Adipocyte (in vitro differentiated cells): ENCODE data around the gene SAMM50.
"Not testable (repeated sequence)": the region's sequence is repeated elsewhere in the genome, so short reads cannot be mapped to it uniquely, and the experiment has no call there.

Experiments
- DNase-seq: peaks from one replicate; pipeline ENCODE4 v3.0.0-alpha.2; 2015; ENCODE audit warnings: low read depth
- H3K27me3 ChIP-seq: replicated peaks from 2 replicates; pipeline ENCODE4 v1.7.0; 2013; ENCODE audit warnings: mild to moderate bottlenecking, low read length, moderate library complexity; ENCODE audit not compliant: control insufficient read depth, insufficient read depth
- H3K36me3 ChIP-seq: 2 replicates; pipeline ENCODE4 v1.7.0; 2013; ENCODE audit warnings: low read length, mild to moderate bottlenecking, moderate library complexity; ENCODE audit not compliant: control insufficient read depth, insufficient read depth, severe bottlenecking
- H3K4me1 ChIP-seq: 2 replicates; pipeline ENCODE4 v1.7.0; 2013; ENCODE audit warnings: mild to moderate bottlenecking, low read length, moderate library complexity; ENCODE audit not compliant: control insufficient read depth, insufficient read depth
- H3K4me3 ChIP-seq: 2 replicates; pipeline ENCODE4 v1.7.0; 2013; ENCODE audit warnings: mild to moderate bottlenecking, low read length, moderate library complexity
- H3K9ac ChIP-seq: 2 replicates; pipeline ENCODE4 v1.7.0; 2013; ENCODE audit warnings: mild to moderate bottlenecking, low read length, moderate library complexity
- H3K9me3 ChIP-seq: 2 replicates; pipeline ENCODE4 v1.7.0; 2013; ENCODE audit warnings: mild to moderate bottlenecking, low read length, moderate library complexity; ENCODE audit not compliant: control insufficient read depth

Gene SAMM50

GRCh38 chr22:44004104-44004460, 48.8 kb downstream of the SAMM50 start:
- DNase-seq: no peak
- Histone ChIP-seq H3K9me3 (no peaks in the 10 kb centered on the region), H3K4me1 (no peaks in the 10 kb centered on the region), H3K27me3 (no peaks in the 10 kb centered on the region), H3K9ac (no peak overlapping the region), H3K36me3 (peaks cover 14% of the 10 kb centered on the region), H3K4me3 (no peak overlapping the region)

DNA sequence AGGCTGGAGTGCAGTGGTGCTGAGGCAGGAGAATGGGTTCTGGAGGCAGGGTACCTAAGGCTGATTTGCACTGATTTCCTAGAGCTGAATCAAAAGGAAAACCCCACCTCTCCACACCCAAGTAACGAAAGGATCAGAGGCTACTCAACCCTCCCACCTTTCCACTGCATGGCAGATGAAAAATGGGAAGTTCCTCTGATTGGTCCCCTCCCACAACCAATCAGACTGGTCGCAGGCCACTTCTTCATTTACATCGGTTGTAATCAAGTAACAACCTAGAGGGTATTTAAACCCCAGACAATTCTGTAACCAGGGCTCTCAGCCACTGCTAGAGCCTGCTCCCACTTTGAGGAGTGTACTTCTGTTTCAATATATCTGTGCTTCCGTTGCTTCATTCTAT, 50.3 kb downstream of the SAMM50 start:
- H3K9me3 ChIP-seq: no peaks in the 10 kb centered on the region
- H3K9ac ChIP-seq: no peak overlapping the region
- no peak overlapping the region for H3K4me3 ChIP-seq
- no peaks in the 10 kb centered on the region for H3K27me3 ChIP-seq
- no peak for DNase-seq
- peaks cover 8% of the 10 kb centered on the region for H3K36me3 ChIP-seq
- H3K4me1 ChIP-seq: peaks cover 6% of the 10 kb centered on the region

DNA sequence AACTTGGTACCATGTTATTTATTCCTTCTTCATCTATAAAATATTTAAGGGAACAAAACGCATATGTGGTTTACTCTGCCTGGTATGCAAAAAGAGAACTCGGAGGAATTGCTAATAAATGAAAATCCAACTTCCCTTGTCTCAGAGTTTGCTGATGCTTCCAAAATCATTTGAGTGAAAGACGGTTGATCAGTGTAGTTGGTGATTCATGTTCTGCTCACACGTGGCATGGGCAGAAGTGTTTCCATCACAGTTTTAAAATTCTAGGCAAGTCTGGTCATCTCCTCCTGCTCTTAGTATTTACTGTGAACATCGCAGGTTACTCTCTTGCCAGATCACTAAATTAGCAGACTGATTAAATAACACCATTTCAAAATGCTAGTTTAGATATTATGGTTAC, 56.9 kb downstream of the SAMM50 start:
- Histone ChIP-seq H3K27me3 (no peaks in the 10 kb centered on the region), H3K4me3 (no peak overlapping the region), H3K9ac (no peak overlapping the region), H3K4me1 (peaks cover 15% of the 10 kb centered on the region), H3K9me3 (no peaks in the 10 kb centered on the region), H3K36me3 (no peaks in the 10 kb centered on the region)
- DNase-seq: no peak

DNA sequence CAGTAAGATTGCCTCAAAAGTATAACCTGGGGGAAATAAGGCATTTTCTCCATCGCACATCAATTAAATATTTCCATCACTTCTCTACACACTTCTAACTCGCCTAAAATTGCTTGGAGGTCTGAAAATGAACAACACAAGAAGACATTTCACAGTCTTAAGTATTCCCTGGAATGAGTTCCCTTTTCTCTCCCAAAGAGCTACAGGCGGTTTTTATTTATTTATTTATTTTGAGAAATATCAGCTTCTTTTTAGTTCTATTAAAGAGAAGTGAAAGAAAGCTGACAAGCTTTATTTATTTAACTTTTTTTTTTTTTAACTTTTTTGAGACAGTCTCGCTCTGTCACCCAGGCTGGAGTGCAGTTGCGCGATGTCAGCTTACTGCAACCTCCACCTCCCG, 57.3 kb downstream of the SAMM50 start:
- Histone ChIP-seq H3K4me1 (peaks cover 15% of the 10 kb centered on the region), H3K9ac (no peak overlapping the region), H3K4me3 (no peak overlapping the region), H3K9me3 (no peaks in the 10 kb centered on the region), H3K36me3 (no peaks in the 10 kb centered on the region), H3K27me3 (no peaks in the 10 kb centered on the region)
- no peak for DNase-seq

GRCh38 chr22:44014241-44014640, 59.0 kb downstream of the SAMM50 start:
- peaks cover 15% of the 10 kb centered on the region for H3K4me1 ChIP-seq
- H3K9me3 ChIP-seq: no peaks in the 10 kb centered on the region
- no peak overlapping the region for H3K4me3 ChIP-seq
- no peaks in the 10 kb centered on the region for H3K27me3 ChIP-seq
- no peaks in the 10 kb centered on the region for H3K36me3 ChIP-seq
- H3K9ac ChIP-seq: no peak overlapping the region
- no peak for DNase-seq

- H3K36me3 ChIP-seq, H3K9ac ChIP-seq, DNase-seq, H3K4me3 ChIP-seq, H3K9me3 ChIP-seq, H3K27me3 ChIP-seq: not testable (repeated sequence)
- H3K4me1 ChIP-seq: peaks cover 12% of the 10 kb centered on the region
Observed at GRCh38 chr22:44016586-44016985, 61.3 kb downstream of the SAMM50 start.

DNA sequence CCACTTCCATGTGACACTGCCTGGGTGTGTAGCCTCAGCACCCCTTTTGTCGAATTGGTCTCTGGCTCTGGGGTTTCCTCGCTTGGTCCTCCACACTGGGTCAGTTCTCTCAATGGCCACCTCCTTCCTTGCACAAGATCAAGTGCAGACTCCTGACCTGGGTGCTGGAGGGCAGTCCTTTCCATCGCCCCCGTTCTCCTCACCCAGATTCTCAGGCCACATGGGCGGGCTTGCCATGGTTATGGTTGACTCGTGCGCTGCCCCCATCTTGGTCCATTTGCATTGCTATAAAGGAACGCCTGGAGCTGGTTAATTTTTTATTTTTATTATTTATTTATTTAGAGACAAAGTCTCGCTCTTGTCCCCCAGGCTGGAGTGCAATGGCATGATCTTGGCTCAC, 63.4 kb downstream of the SAMM50 start:
- H3K36me3 ChIP-seq: no peaks in the 10 kb centered on the region
- DNase-seq: no peak
- no peak overlapping the region for H3K4me3 ChIP-seq
- peaks cover 19% of the 10 kb centered on the region for H3K4me1 ChIP-seq
- no peaks in the 10 kb centered on the region for H3K27me3 ChIP-seq
- no peak overlapping the region for H3K9ac ChIP-seq
- no peaks in the 10 kb centered on the region for H3K9me3 ChIP-seq

- Histone ChIP-seq H3K4me1 (peaks cover 16% of the 10 kb centered on the region), H3K36me3 (no peaks in the 10 kb centered on the region), H3K27me3 (no peaks in the 10 kb centered on the region), H3K9ac (no peak overlapping the region), H3K4me3 (no peak overlapping the region), H3K9me3 (no peaks in the 10 kb centered on the region)
- DNase-seq: no peak
Observed at GRCh38 chr22:44019416-44019815, 64.2 kb downstream of the SAMM50 start.

- H3K4me3 ChIP-seq: no peak overlapping the region
- H3K4me1 ChIP-seq: peaks cover 14% of the 10 kb centered on the region
- H3K27me3 ChIP-seq: no peaks in the 10 kb centered on the region
- no peaks in the 10 kb centered on the region for H3K36me3 ChIP-seq
- no peaks in the 10 kb centered on the region for H3K9me3 ChIP-seq
- DNase-seq: no peak
- H3K9ac ChIP-seq: no peak overlapping the region
Observed at GRCh38 chr22:44019846-44020245, 64.6 kb downstream of the SAMM50 start.

DNA sequence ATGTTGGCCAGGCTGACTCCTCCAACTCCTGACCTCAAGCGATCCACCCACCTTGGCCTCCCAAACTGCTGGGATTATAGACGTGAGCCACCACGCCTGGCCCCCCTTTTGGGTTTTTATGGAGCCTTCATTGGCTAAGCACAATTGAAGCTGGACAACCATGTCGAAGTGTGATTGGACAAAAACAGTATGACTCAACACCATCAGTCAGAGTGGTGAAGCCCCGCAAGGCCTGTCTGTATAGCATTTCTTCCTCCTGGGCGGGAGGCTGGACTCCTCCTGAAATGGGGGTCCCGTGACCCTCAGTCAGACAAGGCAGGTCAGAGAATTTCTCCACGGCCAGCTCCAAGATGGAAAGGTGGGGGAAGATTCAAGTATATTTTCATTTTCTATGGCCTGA, 65.7 kb downstream of the SAMM50 start:
- no peaks in the 10 kb centered on the region for H3K9me3 ChIP-seq
- no peak overlapping the region for H3K4me3 ChIP-seq

GRCh38 chr22:44023404-44024287, 68.4 kb downstream of the SAMM50 start:
- Histone ChIP-seq H3K36me3 (no peaks in the 10 kb centered on the region), H3K4me1 (peaks cover 19% of the 10 kb centered on the region), H3K27me3 (no peaks in the 10 kb centered on the region), H3K9me3 (no peaks in the 10 kb centered on the region), H3K4me3 (peak overlapping the region; percentile 87), H3K9ac (peak overlapping the region; percentile 96)
- DNase-seq: peak; percentile 72

More for the DNA sequence above, 65.7 kb downstream of the SAMM50 start:
- Histone ChIP-seq H3K9ac (no peak overlapping the region), H3K27me3 (no peaks in the 10 kb centered on the region), H3K36me3 (no peaks in the 10 kb centered on the region), H3K4me1 (peaks cover 19% of the 10 kb centered on the region)
- DNase-seq: no peak
